ENCODE measurements around the gene CEACAM20.

DNA sequence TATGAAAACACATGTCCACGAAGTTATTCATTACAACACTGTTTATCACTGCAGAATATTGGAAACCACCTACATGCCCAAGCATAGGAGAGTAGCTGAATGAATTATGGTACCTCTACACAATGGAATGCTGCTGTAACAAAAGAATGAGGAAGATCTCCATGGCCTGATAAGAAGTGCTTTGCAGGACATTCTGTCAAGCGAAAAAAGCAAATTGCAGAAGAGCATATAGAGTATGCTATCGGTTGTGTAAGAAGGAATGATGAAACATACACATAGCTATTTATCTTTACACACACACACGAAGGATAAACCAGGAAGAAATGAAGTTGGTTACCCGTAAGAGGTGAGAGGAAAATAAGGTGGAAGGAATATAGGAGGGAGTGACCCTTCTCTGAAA is 37.5 kb upstream of the CEACAM20 start:
- TF ChIP-seq POLR2AphosphoS5 (IDR thresholded peaks at IDR 0.05; ENCODE audit: low read depth) (no peak), GABPA (IDR thresholded peaks at IDR 0.05; ENCODE audit: low read depth) (no peak)
- TF ChIP-seq, protein P1, sequence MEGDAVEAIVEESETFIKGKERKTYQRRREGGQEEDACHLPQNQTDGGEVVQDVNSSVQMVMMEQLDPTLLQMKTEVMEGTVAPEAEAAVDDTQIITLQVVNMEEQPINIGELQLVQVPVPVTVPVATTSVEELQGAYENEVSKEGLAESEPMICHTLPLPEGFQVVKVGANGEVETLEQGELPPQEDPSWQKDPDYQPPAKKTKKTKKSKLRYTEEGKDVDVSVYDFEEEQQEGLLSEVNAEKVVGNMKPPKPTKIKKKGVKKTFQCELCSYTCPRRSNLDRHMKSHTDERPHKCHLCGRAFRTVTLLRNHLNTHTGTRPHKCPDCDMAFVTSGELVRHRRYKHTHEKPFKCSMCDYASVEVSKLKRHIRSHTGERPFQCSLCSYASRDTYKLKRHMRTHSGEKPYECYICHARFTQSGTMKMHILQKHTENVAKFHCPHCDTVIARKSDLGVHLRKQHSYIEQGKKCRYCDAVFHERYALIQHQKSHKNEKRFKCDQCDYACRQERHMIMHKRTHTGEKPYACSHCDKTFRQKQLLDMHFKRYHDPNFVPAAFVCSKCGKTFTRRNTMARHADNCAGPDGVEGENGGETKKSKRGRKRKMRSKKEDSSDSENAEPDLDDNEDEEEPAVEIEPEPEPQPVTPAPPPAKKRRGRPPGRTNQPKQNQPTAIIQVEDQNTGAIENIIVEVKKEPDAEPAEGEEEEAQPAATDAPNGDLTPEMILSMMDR (IDR thresholded peaks at IDR 0.05; ENCODE audit: insufficient read depth, low read length): no peak
- TF ChIP-seq, protein P2, sequence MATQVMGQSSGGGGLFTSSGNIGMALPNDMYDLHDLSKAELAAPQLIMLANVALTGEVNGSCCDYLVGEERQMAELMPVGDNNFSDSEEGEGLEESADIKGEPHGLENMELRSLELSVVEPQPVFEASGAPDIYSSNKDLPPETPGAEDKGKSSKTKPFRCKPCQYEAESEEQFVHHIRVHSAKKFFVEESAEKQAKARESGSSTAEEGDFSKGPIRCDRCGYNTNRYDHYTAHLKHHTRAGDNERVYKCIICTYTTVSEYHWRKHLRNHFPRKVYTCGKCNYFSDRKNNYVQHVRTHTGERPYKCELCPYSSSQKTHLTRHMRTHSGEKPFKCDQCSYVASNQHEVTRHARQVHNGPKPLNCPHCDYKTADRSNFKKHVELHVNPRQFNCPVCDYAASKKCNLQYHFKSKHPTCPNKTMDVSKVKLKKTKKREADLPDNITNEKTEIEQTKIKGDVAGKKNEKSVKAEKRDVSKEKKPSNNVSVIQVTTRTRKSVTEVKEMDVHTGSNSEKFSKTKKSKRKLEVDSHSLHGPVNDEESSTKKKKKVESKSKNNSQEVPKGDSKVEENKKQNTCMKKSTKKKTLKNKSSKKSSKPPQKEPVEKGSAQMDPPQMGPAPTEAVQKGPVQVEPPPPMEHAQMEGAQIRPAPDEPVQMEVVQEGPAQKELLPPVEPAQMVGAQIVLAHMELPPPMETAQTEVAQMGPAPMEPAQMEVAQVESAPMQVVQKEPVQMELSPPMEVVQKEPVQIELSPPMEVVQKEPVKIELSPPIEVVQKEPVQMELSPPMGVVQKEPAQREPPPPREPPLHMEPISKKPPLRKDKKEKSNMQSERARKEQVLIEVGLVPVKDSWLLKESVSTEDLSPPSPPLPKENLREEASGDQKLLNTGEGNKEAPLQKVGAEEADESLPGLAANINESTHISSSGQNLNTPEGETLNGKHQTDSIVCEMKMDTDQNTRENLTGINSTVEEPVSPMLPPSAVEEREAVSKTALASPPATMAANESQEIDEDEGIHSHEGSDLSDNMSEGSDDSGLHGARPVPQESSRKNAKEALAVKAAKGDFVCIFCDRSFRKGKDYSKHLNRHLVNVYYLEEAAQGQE (IDR thresholded peaks at IDR 0.05; ENCODE audit: insufficient replicate concordance, low read depth): no peak

All from HL-60 (cell line).